NCI-H1436 treated with DMSO at 0.1 percent for 48 hours (cell line): ENCODE results near the gene RNF2.
"Not testable (repeated sequence)": the region's sequence is repeated elsewhere in the genome, so short reads cannot be mapped to it uniquely, and the experiment has no call there.

Experiments used
- DNase-seq: peaks from one replicate; lab custom pipeline; 2025; lab: John Stamatoyannopoulos, UW

The RNF2 gene

GRCh38 chr1:185050823-185051451, 5.6 kb downstream of the RNF2 start:
- DNase-seq: no peak

GRCh38 chr1:185053204-185053603, 7.8 kb downstream of the RNF2 start:
- no peak for DNase-seq

- no peak for DNase-seq
Measured at GRCh38 chr1:185054365-185055060, 9.2 kb downstream of the RNF2 start.

- no peak for DNase-seq
Measured at GRCh38 chr1:185058110-185058509, 12.8 kb downstream of the RNF2 start.

- DNase-seq: no peak
Measured at GRCh38 chr1:185058876-185059275, 13.5 kb downstream of the RNF2 start.

DNA sequence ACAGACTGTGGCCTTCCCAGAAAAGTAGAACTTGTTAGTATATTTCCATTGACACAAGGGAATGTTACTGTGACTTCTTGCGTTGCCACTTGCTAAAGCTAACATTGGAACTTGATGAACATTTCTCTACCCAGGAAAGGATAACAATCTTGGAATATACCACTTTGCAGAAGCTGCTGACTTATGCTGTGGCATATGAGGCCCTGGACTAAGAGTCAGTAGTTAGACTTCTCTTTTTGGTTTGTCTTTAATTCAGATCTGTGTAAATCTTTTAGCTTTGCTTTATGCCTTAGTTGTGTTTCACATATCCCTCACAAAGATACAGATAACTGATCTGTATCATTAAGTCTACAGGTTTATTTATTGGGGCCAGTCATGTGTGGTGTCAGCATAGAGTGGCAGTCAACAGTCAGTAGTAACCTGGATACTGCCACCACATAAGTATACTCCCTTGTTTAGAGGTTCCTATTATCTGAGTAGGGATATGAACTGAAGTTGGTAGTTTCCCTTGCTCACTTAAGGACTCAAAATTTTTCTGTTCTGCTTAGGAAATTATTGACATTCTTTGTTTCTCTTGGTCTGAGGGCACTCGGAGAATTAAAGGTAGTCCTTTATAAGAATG, 14.7 kb downstream of the RNF2 start:
- no peak for DNase-seq

GRCh38 chr1:185062710-185063370, 17.5 kb downstream of the RNF2 start:
- no peak for DNase-seq

DNA sequence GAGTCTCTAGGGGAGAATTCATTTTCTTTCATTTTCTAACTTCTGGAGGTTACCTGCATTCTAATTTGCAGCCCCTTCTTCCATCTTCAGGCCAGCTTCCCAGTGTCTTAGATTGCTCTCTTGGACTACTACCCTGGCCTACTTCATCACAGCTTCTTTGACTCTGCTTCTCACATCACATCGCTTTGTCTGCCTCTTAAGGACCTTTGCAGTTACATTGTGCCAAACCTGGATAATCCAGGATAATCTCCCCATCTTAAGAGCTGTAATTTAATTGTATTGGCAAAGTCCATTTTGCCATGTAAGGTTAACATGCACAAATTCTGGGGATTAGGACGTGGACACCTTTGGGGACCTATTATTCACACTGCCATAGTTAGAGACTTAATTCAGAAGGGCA, 18.4 kb downstream of the RNF2 start:
- no peak for DNase-seq

GRCh38 chr1:185065006-185065405, 19.6 kb downstream of the RNF2 start:
- not testable (repeated sequence) for DNase-seq

GRCh38 chr1:185066181-185066580, 20.8 kb downstream of the RNF2 start:
- DNase-seq: no peak

DNA sequence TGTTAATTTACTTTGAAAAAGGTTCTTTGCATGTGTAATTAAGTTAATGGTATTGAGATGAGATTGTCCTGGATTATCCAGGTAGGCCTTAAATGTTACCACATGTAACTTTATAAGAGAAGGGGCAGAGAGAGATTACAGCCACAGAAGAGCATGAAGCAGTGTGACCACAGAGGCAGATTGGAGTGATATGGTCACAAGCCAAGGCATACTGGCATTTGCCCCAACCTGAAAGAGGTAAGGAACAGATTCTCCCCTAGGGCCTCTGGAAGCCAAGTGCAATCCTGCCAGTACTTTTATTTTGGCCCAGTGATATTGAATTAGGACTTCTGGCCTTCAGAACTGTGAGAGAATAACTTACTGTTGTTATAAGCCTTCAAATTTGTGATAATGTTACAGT, 23.0 kb downstream of the RNF2 start:
- DNase-seq: no peak

- no peak for DNase-seq
Measured at GRCh38 chr1:185069202-185069772, 23.9 kb downstream of the RNF2 start.

DNA sequence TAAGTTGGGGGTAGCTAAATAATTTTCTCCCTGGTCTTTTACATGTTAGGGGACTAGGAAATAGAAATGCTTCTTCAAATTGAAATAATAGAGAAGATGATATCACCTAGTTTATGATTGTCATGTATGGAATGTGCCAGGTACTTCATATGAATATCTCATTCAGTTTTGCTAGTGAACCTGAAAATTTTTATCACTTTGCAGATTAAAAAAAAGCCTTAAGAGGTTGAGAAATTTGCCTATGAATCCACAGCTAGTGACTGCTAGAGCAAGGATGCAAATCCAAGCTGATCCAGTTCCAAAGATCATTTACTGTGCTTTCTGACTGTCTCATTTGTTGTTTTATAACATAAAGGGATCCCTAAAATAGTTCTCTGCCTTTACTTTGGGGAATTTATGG, 24.7 kb downstream of the RNF2 start:
- no peak for DNase-seq

GRCh38 chr1:185073725-185074124, 28.4 kb downstream of the RNF2 start:
- no peak for DNase-seq

DNA sequence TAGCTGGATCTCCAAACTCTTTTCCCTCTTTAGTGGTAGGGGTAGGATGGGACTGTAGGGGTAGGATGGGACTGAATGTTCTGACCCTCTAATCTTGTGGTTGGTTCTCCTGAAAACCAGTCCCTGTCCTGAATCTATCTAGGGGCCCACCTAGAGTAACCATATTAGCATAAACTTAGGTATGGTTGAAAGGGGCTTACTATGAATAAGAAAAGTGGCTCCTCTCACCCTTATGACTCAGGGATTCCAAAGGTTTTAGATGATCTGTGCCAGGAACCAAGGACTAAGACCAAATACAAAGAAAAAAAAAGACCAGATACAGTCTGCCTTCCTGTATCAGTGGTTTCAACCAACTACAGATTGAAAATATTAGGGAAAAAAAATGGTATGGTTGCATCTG, 28.9 kb downstream of the RNF2 start:
- DNase-seq: no peak

DNA sequence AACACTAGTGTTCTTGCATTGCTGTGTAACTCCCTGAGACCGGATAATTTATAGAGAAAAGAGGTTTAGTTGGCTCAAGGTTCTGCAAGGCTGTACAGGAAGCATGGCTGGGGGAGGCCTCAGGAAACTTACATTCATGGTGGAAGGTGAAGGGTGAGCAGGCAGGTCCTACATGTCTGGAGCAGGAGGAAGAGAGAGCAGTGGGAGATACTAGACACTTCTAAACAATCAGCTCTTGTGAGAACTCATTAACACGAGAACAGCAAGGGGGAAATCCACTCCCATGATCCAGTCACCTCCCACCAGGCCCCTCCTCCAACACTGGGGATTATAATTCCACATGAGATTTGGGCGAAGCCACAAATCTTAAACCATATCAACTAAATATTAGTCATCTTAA, 30.1 kb downstream of the RNF2 start:
- DNase-seq: no peak

- DNase-seq: no peak
Measured at GRCh38 chr1:185077374-185077773, 32.0 kb downstream of the RNF2 start.

DNA sequence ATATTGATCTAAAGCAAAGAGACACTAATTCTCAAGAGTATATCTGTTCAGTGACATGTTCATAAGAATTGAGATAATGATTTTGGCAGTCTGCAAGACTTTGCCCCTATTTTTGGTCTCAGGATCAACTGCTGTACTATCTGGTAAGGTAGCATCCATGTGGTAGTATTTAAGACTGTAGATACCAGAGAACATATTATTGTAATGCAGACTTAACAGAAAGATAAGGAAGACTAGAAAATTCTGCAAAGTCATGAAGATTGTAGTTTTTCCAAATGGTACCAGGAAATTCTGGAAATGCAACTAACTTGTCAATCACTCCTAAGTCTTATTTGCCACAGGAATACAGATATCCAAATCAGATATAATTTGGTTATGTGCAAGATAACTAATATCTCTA, 35.1 kb downstream of the RNF2 start:
- DNase-seq: no peak

DNA sequence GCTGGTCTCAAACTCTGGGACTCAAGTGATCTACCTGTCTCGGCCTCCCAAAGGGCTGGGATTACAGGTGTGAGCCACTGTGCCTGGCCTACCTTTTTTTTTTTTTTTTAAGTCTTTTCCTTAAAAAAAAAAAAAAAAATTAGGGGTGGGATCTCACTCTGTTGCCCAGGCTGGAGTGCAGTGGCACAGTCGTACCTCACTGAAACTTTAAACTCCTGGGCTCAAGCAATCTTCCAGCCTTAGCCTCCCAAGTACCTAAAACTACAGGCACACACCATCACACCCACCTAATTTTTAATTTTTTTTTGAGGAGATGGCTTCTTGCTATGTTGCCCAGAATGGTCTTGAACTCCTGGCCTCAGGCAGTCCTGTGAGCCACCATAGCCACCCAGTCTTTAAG, 38.5 kb downstream of the RNF2 start:
- no peak for DNase-seq

DNA sequence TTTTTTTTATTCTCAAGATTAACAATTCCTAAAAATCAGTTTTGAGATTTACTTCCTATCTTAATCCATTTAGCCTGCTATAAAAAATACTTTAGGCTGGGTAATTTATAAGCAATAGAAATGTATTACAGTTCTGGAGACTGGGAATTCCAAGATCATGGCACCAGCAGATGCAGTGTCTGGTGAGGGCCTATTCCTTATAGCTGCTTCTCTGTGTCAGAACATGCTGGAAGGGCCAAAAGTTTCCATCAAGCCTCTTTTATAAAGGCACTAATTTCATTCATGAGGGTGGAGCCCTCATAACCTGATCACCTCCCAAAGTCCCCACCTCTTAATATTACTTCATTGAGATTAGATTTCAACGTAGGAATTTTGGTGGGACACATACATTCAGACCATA, 41.7 kb downstream of the RNF2 start:
- DNase-seq: no peak

GRCh38 chr1:185087746-185088145, 42.4 kb downstream of the RNF2 start:
- DNase-seq: no peak

- no peak for DNase-seq
Measured at GRCh38 chr1:185091480-185091879, 46.1 kb downstream of the RNF2 start.

DNA sequence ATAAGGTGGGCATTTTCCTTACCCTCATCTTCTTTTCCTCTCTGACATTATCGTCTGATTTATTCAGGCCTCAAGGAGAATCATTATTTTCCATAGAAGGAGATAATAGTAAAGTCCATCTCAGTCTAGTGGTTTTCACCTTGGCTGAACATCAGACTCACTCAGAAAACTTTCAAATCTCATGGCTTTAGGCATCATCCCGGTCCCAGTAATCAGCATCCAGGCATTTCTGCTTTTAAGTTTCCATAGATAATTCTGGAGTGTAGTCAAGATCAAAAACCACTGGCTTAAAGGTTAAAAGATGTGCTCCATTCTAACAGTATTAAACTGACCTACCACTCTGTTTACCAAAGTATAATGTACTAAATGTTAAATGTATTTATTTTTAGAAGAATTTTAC, 49.4 kb downstream of the RNF2 start:
- no peak for DNase-seq
